Measurements from ENCODE around the gene KSR2.
"Not testable (repeated sequence)": the region's sequence is repeated elsewhere in the genome, so short reads cannot be mapped to it uniquely, and the experiment has no call there.

Gene KSR2

DNA sequence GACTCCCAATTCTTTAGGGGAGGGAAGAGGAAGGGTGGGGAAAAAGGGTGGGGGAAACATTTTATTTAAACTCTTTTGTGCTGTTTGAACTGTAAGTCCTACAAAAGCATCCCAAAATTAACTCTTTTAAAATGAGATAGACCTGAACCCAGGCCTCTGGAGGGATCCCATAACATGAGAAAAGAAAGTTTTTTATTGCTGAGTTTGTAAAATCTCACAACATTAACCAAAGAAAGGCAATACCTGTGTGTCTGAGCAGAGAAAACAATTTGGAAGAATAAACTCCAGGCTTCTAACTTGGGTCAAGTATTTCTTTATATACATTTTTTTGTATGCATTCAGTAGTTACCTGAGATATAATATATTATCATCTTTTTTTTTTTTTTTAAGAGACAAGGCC lies 107.1 kb downstream of the KSR2 start:
- Histone ChIP-seq H3K27me3 (replicated peaks) (no peaks in the 10 kb centered on the region), H3K4me3 (ENCODE audit: low read depth, low read length) (no peak overlapping the region), H3K27ac (no peak overlapping the region), H3K36me3 (replicated peaks) (no peaks in the 10 kb centered on the region)
- in situ Hi-C loops (cut with HindIII; ENCODE audit: low pct_ligation_motif_present, low sequenced_read_pairs): no loop called here
- no peak for DNase-seq
- TF ChIP-seq, protein P1, sequence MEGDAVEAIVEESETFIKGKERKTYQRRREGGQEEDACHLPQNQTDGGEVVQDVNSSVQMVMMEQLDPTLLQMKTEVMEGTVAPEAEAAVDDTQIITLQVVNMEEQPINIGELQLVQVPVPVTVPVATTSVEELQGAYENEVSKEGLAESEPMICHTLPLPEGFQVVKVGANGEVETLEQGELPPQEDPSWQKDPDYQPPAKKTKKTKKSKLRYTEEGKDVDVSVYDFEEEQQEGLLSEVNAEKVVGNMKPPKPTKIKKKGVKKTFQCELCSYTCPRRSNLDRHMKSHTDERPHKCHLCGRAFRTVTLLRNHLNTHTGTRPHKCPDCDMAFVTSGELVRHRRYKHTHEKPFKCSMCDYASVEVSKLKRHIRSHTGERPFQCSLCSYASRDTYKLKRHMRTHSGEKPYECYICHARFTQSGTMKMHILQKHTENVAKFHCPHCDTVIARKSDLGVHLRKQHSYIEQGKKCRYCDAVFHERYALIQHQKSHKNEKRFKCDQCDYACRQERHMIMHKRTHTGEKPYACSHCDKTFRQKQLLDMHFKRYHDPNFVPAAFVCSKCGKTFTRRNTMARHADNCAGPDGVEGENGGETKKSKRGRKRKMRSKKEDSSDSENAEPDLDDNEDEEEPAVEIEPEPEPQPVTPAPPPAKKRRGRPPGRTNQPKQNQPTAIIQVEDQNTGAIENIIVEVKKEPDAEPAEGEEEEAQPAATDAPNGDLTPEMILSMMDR (IDR thresholded peaks at IDR 0.05; ENCODE audit: low read depth, low read length, missing control alignments): no peak

DNA sequence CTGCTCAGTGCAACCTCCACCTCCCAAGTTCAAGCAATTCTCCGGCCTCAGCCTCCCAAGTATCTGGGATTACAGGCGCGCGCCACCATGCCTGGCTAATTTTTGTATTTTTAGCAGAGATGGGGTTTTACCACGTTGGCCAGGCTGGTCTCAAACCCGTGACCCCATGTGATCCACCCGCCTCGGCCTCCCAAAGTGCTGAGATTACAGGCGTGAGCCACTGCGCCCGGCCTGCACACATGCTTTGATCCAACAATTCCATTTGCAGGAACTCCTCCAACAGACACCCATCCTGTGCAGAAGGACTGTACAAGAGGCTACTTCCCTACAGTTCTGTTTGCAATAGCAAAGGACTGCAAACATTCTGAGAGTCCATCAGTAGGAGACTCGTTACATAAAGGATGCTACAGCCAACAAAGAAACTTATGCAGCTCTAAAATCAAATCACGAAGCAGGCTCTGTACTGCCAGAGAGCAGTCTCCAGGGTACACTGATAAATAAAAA lies 108.0 kb downstream of the KSR2 start:
- DNase-seq; H3K36me3 ChIP-seq (replicated peaks); H3K27ac ChIP-seq; H3K4me3 ChIP-seq (ENCODE audit: low read depth, low read length); in situ Hi-C loops (cut with HindIII; ENCODE audit: low pct_ligation_motif_present, low sequenced_read_pairs); H3K27me3 ChIP-seq (replicated peaks): not testable (repeated sequence)

- Histone ChIP-seq H3K36me3 (replicated peaks) (no peaks in the 10 kb centered on the region), H3K4me3 (ENCODE audit: low read depth, low read length) (no peak overlapping the region), H3K27ac (no peak overlapping the region), H3K27me3 (replicated peaks) (no peaks in the 10 kb centered on the region)
- in situ Hi-C loops (cut with HindIII; ENCODE audit: low pct_ligation_motif_present, low sequenced_read_pairs): no loop called here
- TF ChIP-seq, protein P1 (IDR thresholded peaks at IDR 0.05; ENCODE audit: low read depth, low read length, missing control alignments): no peak
- no peak for DNase-seq
Observed at GRCh38 chr12:117860111-117860510, 108.7 kb downstream of the KSR2 start.

GRCh38 chr12:117857632-117858612 lies 110.9 kb downstream of the KSR2 start:
- DNase-seq: peak; percentile 40
- TF ChIP-seq, protein P1 (IDR thresholded peaks at IDR 0.05; ENCODE audit: low read depth, low read length, missing control alignments): peak; percentile 76
- H3K27ac ChIP-seq: no peak overlapping the region
- H3K36me3 ChIP-seq (replicated peaks): no peaks in the 10 kb centered on the region
- no peaks in the 10 kb centered on the region for H3K27me3 ChIP-seq (replicated peaks)
- no peak overlapping the region for H3K4me3 ChIP-seq (ENCODE audit: low read depth, low read length)
- in situ Hi-C loops (cut with HindIII; ENCODE audit: low pct_ligation_motif_present, low sequenced_read_pairs): no loop called here

GRCh38 chr12:117857139-117857538 lies 111.7 kb downstream of the KSR2 start:
- H3K27ac ChIP-seq; DNase-seq; H3K36me3 ChIP-seq (replicated peaks); in situ Hi-C loops (cut with HindIII; ENCODE audit: low pct_ligation_motif_present, low sequenced_read_pairs); H3K4me3 ChIP-seq (ENCODE audit: low read depth, low read length); H3K27me3 ChIP-seq (replicated peaks): not testable (repeated sequence)

GRCh38 chr12:117855165-117855564 lies 113.6 kb downstream of the KSR2 start:
- Histone ChIP-seq H3K27ac (no peak overlapping the region), H3K36me3 (replicated peaks) (no peaks in the 10 kb centered on the region), H3K4me3 (ENCODE audit: low read depth, low read length) (no peak overlapping the region), H3K27me3 (replicated peaks) (no peaks in the 10 kb centered on the region)
- in situ Hi-C loops (cut with HindIII; ENCODE audit: low pct_ligation_motif_present, low sequenced_read_pairs): no loop called here
- TF ChIP-seq, protein P1 (IDR thresholded peaks at IDR 0.05; ENCODE audit: low read depth, low read length, missing control alignments): no peak
- no peak for DNase-seq

Data from brain microvascular endothelial cell (primary cell).